ENCODE measurements around the gene NLRP9.

Gene NLRP9

DNA sequence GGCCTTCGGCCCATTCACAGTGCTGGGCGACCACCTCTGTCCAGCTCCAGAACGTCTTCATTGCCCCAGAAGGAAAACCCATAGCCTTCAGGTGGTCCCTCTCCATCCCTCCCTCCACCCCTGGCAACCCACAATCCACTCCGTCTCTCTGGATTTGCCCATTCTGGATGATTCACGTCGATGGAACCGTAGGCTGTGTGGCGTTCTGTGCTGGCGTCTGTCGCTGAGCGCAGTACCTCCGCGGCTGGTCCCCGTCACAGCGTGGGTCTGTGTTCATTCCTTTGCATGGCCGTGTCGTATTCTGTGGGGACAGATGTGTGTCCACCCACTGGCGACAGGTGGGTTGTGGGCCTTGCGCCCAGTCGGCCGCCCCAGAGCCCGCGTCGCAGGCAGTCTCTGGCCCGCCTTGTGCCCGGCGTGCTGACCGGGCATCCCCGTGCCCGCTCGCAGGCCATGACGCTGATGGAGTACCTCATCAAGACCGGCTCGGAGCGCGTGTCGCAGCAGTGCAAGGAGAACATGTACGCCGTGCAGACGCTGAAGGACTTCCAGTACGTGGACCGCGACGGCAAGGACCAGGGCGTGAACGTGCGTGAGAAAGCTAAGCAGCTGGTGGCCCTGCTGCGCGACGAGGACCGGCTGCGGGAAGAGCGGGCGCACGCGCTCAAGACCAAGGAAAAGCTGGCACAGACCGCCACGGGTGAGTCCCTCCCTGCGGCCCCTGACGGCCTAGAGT lies 53.1 kb downstream of the NLRP9 start:
- no peaks in the 10 kb centered on the region for H3K4me1 ChIP-seq (ENCODE audit: low read length)
- H3K27me3 ChIP-seq (ENCODE audit: low read depth, low read length), result no peaks in the 10 kb centered on the region
- peaks cover 72% of the 10 kb centered on the region for H3K36me3 ChIP-seq (replicated peaks; ENCODE audit: low read depth, low read length)
- H3K9me3 ChIP-seq (ENCODE audit: insufficient read depth, low read length), result no peaks in the 10 kb centered on the region
- H3K9ac ChIP-seq (ENCODE audit: low read length), result no peak overlapping the region
- TF ChIP-seq, protein P1, sequence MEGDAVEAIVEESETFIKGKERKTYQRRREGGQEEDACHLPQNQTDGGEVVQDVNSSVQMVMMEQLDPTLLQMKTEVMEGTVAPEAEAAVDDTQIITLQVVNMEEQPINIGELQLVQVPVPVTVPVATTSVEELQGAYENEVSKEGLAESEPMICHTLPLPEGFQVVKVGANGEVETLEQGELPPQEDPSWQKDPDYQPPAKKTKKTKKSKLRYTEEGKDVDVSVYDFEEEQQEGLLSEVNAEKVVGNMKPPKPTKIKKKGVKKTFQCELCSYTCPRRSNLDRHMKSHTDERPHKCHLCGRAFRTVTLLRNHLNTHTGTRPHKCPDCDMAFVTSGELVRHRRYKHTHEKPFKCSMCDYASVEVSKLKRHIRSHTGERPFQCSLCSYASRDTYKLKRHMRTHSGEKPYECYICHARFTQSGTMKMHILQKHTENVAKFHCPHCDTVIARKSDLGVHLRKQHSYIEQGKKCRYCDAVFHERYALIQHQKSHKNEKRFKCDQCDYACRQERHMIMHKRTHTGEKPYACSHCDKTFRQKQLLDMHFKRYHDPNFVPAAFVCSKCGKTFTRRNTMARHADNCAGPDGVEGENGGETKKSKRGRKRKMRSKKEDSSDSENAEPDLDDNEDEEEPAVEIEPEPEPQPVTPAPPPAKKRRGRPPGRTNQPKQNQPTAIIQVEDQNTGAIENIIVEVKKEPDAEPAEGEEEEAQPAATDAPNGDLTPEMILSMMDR (IDR thresholded peaks at IDR 0.05; ENCODE audit: low read depth, low read length), result no peak
- no peak for TF ChIP-seq EZH2phosphoT487 (IDR thresholded peaks at IDR 0.05; ENCODE audit: low read depth)
- peaks cover 90% of the 10 kb centered on the region for H4K20me1 ChIP-seq (ENCODE audit: insufficient read depth, low read length)
- H3K27ac ChIP-seq (ENCODE audit: low read length), result no peak overlapping the region
- H3K79me2 ChIP-seq (ENCODE audit: low read length), result peaks cover 88% of the 10 kb centered on the region
- H3K4me3 ChIP-seq (ENCODE audit: low read length), result no peak overlapping the region
- H2AFZ ChIP-seq (ENCODE audit: low read depth, low read length), result no peak overlapping the region
- H3K4me2 ChIP-seq (ENCODE audit: low read length), result no peak overlapping the region

GRCh38 chr19:55683449-55684261 lies 54.5 kb downstream of the NLRP9 start:
- Histone ChIP-seq H3K9ac (ENCODE audit: low read length) (no peak overlapping the region), H2AFZ (ENCODE audit: low read depth, low read length) (no peak overlapping the region), H3K27ac (ENCODE audit: low read length) (no peak overlapping the region), H3K9me3 (ENCODE audit: insufficient read depth, low read length) (no peaks in the 10 kb centered on the region), H3K4me3 (ENCODE audit: low read length) (no peak overlapping the region), H4K20me1 (ENCODE audit: insufficient read depth, low read length) (peaks cover 92% of the 10 kb centered on the region), H3K4me2 (ENCODE audit: low read length) (no peak overlapping the region), H3K36me3 (replicated peaks; ENCODE audit: low read depth, low read length) (peaks cover 73% of the 10 kb centered on the region), H3K4me1 (ENCODE audit: low read length) (peaks cover 11% of the 10 kb centered on the region), H3K79me2 (ENCODE audit: low read length) (peaks cover 95% of the 10 kb centered on the region), H3K27me3 (ENCODE audit: low read depth, low read length) (no peaks in the 10 kb centered on the region)
- TF ChIP-seq, protein P1 (IDR thresholded peaks at IDR 0.05; ENCODE audit: low read depth, low read length), result no peak
- no peak for TF ChIP-seq EZH2phosphoT487 (IDR thresholded peaks at IDR 0.05; ENCODE audit: low read depth)

DNA sequence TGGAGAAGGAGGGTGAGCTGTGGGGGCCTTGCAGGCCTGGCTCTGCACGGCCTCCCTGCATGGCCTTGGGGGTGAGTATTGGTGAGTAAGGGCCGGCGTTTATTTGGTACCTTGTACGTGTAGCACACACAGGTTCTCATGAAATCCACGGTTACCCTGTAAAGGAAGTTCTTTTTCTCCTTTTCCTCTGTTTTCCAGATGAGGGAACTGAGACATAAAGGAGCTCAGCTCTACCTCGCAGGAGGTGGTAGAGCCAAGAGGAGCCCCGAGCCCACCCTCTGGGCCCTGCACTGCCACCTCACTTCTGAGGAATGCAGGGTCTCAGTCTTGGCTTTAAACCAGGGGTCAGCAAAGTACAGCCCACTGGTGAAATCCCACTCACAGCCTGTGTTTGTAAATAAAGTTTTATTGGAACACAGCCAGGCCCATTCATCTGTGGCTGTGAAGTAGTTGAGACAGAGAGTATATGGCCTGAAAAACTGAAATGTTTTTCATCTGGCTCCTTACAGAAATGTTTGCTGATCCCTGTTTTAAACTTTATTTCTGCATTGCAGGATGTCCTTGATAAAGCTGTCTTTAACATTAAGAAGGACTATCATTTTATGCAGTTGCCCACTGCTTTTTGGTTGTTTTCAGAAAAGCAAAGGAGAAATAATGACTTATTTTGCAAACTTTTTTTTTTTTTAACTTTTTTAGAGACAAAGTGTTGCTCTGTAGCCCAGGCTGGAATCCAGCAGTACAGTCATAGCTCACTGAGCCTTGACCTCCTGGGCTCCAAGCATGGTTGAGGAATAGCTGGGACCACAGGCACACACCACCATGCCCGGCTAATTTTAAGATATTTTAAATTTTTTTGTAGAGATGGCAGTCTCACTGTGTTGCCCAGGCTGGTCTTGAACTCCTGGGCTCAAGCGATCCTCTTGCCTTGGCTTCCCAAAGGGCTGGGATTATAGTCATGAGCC lies 56.8 kb downstream of the NLRP9 start:
- Histone ChIP-seq H2AFZ (ENCODE audit: low read depth, low read length) (no peak overlapping the region), H3K4me2 (ENCODE audit: low read length) (no peak overlapping the region), H3K79me2 (ENCODE audit: low read length) (peaks cover 97% of the 10 kb centered on the region), H4K20me1 (ENCODE audit: insufficient read depth, low read length) (peaks cover 73% of the 10 kb centered on the region), H3K4me3 (ENCODE audit: low read length) (no peak overlapping the region), H3K36me3 (replicated peaks; ENCODE audit: low read depth, low read length) (peaks cover 68% of the 10 kb centered on the region), H3K27ac (ENCODE audit: low read length) (no peak overlapping the region), H3K9ac (ENCODE audit: low read length) (no peak overlapping the region), H3K9me3 (ENCODE audit: insufficient read depth, low read length) (no peaks in the 10 kb centered on the region), H3K27me3 (ENCODE audit: low read depth, low read length) (no peaks in the 10 kb centered on the region), H3K4me1 (ENCODE audit: low read length) (peaks cover 33% of the 10 kb centered on the region)
- TF ChIP-seq EZH2phosphoT487 (IDR thresholded peaks at IDR 0.05; ENCODE audit: low read depth), result no peak
- TF ChIP-seq, protein P1 (IDR thresholded peaks at IDR 0.05; ENCODE audit: low read depth, low read length), result no peak
